HCT116 (cell line): ENCODE measurements around the gene RAPGEF3.

Source experiments
- ATF3 ChIP-seq: IDR thresholded peaks from 2 replicates; pipeline ENCODE4 v1.6.1; 2012
- CTCF ChIP-seq, 3 experiments: fragments of 200-600 bp in 1 of 3; sonication (generic) in 1 of 3; IDR thresholded peaks in 2 of 3; conservative IDR thresholded peaks in 1 of 3; 2 replicates each; pipeline ENCODE4 v1.5.1; 2012 to 2017; ENCODE audit warnings: low read depth in 2 of 3, low read length in 2 of 3, antibody characterized with exemption in 1 of 3, borderline replicate concordance in 1 of 3, control low read depth in 1 of 3, mild to moderate bottlenecking in 1 of 3, mixed read lengths in 1 of 3, mixed run types in 1 of 3, moderate library complexity in 1 of 3; ENCODE audit not compliant: insufficient read depth in 1 of 3
- EZH2phosphoT487 ChIP-seq: fragments of 200-600 bp; IDR thresholded peaks from 2 replicates; pipeline ENCODE4 v1.6.1; 2018; ENCODE audit warnings: antibody characterized with exemption, borderline replicate concordance
- POLR2A ChIP-seq: IDR thresholded peaks from 2 replicates; pipeline ENCODE4 v1.7.0; 2011; ENCODE audit warnings: borderline replicate concordance; ENCODE audit not compliant: insufficient read depth, insufficient read length; ENCODE audit errors: extremely low read depth
- POLR2AphosphoS5 ChIP-seq: IDR thresholded peaks from 2 replicates; pipeline ENCODE4 v1.6.1; 2011; ENCODE audit warnings: mild to moderate bottlenecking, low read depth, low read length, moderate library complexity
- REST ChIP-seq: IDR thresholded peaks from 2 replicates; pipeline ENCODE4 v1.6.1; 2012; ENCODE audit warnings: low read depth
- ZBTB33 ChIP-seq: IDR thresholded peaks from 2 replicates; pipeline ENCODE4 v1.6.1; 2011; ENCODE audit warnings: mild to moderate bottlenecking, low read length, moderate library complexity; ENCODE audit not compliant: insufficient replicate concordance; ENCODE audit errors: extremely low read depth
- ZNF274 ChIP-seq: fragments of 200-500 bp; sonication (Bioruptor generic); IDR thresholded peaks from 2 replicates; pipeline ENCODE4 v1.6.1; 2014; ENCODE audit warnings: mild to moderate bottlenecking, low read depth, low read length, inconsistent platforms

GRCh38 chr12:47754126-47754525 lies 4.6 kb downstream of the RAPGEF3 start:
- TF ChIP-seq REST: no peak
- no peak for TF ChIP-seq POLR2AphosphoS5
- no peak for TF ChIP-seq EZH2phosphoT487
- TF ChIP-seq CTCF (IDR thresholded peaks at IDR 0.05 in 2 of 3, conservative IDR thresholded peaks at IDR 0.05 in 1 of 3; ENCODE audit: borderline replicate concordance in 1 of 3, insufficient read depth in 1 of 3, low read depth in 2 of 3, low read length in 2 of 3): no peak
- no peak for TF ChIP-seq ZNF274
- TF ChIP-seq ATF3: no peak
- no peak for TF ChIP-seq POLR2A
- no peak for TF ChIP-seq ZBTB33
